ENCODE measurements around the gene TIAM1.
A peak's percentile ranks its signal among the peaks of the same experiment; 100 is the strongest.
"Not testable (repeated sequence)": the region's sequence is repeated elsewhere in the genome, so short reads cannot be mapped to it uniquely, and the experiment has no call there.

TIAM1 gene

DNA sequence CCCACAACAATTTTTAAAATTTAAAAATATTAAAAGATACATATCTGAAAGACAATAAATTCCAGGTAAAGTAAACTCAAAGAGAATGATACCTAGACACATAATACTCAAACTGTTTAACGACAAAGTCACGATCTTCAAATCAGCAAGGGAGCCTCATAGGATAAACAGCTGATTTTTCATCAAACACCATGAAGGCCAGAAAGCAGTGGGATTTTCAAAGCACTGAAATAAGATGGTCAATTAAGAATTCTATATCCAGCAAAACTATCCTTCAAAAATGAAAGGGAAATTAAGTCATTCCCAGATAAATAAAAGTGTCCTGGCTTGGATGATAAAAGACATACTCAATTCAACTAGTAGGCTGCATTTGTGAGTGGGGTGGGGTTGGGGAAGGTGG, 100.5 kb downstream of the TIAM1 start:
- no peak for DNase-seq

DNA sequence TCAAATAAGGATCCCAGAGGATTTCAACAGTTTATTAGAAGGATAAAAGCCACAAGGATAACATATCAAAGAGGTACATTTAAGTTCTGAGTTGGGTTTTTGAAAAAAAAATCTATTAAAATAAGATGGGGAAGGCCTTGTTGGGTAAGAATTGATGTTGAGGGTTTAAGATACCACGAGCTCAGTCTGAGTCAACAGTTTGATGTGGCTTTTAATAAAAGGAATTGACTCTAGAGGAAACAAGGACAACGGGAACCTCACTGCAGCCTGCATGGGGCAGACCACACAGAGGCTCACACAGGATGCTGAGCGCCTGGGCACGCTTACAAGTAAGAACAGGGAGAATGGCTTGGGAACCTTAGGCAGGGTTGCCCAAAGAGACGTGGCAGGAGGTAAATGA, 107.5 kb downstream of the TIAM1 start:
- no peak for DNase-seq

DNA sequence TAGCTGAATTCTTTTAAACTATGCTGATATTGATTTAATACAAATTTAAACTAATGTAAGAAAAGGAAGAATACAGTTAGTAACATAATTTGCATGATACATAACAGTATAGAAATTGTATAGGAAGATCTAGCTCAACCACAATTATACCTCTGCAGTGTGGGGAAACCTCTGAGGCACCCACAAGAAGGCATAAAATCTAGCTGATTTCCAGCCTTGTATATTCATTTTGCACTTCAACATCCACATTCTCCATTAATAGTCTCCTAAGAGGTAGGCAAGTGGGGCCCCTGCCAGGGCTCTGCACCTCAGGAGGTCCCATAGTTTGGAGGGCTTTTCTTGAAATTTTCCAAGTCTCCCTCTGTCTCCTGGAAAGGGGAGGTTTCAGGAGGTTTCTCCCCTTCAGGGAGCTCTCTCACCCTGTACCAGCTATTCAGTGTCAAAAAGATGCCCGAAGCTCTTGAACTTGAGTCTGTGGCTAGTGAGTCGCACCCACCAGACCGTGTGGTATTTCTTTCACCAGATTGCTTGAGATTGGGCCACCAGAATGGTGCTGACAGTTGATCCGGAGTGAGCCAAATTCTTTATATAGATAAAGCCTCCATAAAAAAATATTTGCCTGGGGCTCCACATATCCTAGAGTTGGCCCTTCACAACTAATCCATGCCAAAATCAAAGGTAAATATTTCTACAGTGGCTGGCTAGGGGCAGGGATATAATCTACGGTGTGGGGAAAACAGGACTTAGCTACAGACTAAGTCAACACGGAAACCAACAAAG, 108.2 kb downstream of the TIAM1 start:
- DNase-seq = no peak

DNA sequence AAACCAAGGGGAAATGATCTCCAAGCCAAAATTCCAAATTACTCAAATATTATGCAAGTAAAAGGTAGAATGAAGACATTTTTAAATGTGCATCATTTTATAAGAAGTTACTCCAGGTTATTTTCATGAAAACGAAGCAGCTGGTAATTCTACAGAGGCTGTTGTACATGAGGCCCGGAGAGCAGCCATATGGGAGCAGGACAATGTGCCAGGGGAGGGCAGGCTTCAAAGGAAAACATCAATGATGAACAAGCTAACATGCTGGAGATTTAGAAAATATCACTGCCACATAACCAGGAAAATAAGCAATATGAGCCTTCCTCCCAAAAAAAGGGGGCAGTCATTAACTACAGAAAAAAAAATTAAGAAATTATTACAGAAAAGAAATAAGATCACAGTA, 109.1 kb downstream of the TIAM1 start:
- no peak for DNase-seq

DNA sequence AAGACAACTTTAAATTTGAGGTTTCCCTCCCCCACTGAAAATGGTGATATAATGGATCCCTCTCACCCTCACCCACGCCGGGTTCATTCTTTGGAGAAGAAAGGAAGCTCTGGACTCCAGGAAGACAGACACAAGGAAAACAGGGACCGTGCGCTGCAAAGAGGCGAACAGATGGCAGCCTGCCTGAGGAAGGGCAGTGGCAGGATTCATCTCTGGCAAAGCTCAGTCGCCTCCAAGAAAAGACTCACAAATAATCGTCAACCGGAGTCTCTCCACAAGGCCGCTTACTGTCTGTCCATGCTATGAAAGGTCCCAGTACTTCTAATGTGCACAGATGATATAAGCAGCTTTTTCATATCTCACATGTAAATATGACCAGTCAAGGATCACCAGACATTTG, 110.3 kb downstream of the TIAM1 start:
- no peak for DNase-seq

DNA sequence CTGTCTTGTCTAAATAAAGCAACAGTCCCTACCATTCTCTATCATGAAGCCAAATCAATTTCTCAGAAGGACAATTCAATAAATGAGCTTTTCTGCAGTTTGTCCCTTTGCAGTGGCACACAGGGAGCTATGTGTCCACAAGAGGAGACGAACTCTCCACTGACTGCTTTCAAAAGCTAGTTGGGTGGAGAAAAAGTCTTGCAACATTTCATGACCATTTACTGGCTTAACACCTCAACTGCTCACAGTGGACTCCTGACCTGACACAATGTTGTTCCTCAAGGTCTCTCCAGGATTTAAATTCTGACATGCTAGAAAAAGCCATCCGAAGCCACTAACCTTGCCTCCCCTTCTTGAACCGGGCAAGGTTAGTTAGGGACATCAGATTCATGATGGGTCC, 111.7 kb downstream of the TIAM1 start:
- no peak for DNase-seq

DNA sequence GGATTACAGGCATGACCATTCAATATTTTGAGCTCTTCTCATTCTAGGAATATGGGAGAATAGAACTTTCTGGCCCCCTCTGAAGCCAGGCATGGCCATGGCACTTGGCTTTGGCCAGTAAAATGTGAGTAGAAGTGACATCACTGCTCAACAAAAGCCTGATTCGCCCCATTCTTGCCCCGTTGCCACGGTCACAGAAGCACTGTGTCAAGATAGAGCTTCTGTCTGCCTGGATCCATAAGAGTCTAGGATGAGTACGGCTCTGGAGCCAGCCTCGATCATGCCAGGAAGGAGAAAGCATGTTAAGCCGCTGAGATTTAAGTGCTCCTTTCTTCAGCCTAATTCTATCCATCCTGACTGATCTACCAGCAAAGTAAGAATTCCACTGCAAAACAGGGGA, 113.1 kb downstream of the TIAM1 start:
- no peak for DNase-seq

DNA sequence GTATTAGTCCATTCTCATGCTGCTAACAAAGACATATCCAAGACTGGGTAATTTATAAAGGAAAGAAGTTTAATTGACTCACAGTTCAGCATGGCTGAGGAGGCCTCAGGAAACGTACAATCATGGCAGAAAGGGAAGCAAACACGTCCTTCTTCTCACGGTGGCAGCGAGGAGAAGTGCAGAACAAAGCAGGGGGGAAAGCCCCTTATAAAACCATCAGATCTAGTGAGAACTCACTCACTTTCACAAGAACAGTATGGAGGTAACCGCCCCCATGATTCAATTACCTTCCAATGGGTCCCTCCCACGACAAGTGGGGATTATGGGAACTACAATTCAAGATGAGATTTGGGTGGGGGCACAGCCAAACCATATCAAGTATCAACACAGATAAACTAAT, 115.3 kb downstream of the TIAM1 start:
- not testable (repeated sequence) for DNase-seq

DNA sequence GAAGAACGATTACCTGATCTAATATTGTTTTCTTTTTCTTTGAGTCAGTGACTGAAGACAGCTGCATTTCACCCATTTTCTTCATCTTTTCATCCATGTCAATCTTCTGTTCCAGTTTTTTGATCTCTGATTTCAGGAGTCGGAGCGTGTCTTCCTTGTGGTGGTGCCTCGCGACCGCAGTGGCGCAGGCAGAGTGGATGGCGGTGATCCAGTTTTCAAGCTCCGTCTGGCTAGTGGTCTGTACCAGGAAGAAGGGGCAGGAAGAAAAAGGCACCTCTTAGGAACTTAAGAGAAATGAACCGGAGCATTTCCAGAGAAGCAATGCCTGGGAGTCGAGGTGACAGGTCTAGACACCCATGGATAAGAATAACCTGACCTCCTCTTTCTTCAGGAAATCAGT, 118.3 kb downstream of the TIAM1 start:
- DNase-seq = no peak

DNA sequence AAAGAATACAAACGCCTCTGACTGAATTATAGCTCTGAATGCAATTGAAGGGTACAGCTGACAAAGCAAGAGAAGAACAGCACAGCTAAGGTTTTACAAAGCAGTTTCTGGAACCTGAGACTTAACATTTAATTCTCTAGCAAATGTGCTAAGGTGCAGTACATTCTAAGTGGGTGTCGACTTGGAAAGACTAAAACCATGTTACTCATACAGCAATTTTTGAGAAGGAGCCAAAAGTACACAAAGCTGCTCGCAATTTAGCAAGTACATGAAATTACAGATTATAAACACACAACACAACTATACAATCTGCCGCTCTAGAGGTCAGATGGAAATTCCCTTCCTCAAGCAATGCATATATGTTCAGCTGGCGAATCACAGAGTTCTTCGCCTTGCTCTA, 121.9 kb downstream of the TIAM1 start:
- no peak for DNase-seq

DNA sequence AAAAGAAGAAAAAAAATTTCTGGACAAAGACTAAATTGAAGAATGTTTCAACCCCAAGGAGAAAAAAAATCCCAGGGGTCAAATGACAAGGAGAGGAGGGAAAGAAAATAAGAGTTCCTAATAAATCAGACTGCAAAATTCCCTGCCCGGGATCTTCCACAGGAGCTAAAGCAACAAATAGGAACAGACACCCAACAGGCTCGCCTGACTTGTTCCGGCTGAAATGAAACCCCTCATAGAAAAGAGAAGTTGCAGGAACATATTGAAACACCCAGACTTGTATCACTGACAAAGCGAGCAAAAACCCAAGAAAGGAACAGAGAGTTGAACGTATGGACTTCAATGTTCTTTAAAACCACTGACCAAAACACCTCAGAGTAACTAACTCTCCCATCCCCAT, 123.0 kb downstream of the TIAM1 start:
- no peak for DNase-seq

DNA sequence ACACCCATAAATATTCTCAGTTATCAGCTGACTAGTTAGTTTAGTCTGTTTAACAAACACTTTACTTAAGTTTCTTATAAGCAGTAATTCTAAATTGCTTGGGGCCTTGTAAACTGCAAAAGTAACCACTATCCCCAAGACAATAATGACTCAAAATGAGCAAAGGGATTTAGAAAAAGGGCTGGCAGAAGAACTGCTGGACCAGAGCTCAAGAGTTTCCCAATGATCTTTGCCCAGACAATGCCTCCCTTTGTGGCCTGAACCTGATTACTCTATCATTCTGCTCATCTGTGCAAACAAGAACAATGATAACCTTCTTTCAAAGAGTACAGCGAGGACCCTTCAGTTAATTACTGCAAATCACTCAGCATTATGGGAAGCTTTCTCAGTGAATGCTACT, 123.5 kb downstream of the TIAM1 start:
- DNase-seq = no peak

DNA sequence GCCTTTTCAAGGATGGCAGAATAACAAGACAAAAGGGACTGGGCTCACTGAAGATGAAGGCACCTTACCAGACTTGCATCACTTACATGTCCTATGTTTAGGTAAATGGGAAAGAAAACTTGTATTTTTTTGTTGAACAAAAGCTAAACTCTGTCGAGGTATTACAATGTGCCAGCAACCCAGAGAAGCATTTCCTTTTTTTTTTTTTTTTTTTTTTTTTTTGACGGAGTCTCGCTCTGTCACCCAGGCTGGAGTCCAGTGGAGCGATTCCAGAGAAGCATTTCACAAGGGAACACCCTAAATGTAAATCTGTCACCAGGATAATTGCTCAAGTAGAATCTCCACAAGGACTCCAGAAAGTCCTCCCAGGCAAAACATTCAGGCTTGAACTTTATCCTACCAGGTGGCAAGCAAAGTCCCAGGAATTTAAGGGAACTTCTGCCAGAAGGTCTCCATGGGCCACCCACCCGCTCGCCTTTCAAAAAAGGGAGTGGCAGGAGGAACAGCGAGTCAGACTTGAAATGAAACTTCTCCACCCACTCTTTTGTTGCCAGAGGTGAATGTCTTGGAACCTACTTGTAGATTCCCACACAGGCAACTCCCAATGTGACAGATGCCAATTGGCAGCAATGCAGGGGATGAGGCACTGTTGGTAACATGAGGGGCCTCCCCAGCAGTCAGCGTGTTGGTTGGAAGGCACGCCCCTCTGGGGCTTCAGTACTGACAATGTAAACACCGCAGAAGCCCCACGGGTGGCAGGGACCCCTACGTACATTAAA, 125.0 kb downstream of the TIAM1 start:
- no peak for DNase-seq

DNA sequence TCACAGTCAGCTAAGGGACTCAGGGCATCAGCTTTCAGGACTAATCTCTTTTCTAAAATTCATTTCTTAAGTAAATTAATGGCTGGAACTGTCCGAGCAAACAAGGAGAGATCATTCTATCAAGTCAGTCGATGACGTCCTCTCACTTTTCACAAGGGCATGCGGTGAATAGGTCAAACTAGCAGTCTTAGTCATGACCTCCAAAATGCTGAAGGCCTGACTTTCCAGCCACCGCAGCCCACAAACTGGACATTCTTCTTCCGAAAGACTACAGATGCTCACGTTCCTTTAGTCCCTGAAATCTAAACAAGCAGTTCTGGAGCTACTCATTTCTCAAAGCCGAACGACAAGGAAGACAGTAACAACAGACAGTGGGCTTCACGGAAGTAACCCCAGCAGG, 127.9 kb downstream of the TIAM1 start:
- DNase-seq = no peak

DNA sequence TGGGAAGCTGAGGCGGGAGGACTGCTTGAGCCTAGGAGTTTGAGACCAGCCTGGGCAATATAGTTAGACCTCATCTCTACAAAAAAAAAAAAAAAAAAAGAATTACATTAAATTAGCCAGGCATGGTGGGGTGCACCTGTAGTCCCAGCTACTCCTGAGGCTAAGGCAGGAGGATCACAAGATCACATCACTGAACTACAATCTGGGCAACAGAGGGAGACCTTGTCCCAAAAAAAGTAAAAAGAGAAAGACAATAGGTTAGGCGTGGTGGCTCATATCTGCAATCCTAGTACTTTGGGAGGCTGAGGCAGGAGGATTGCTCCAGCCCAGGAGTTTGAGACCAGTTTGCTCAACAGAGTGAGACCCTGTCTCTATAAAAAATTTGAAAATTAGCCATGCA, 130.3 kb downstream of the TIAM1 start:
- no peak for DNase-seq

DNA sequence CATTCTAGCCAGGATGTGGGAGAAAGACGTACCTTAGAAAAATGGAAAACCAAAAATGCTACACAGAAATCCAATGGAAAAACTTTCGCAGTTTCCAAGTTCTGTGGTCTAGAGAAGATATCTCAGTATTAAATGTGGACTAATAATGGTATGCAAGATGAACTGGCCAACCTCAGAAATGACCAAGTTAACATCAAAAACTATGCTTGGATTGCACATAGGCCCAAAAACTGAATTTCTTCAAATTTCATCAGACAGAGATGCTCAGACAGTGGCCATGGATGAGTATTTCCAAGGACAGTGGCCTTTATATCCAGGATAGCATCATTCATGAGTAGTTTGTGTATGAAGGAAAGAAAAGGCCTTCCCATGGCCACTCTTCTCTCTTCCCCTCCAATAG, 132.2 kb downstream of the TIAM1 start:
- DNase-seq = no peak

DNA sequence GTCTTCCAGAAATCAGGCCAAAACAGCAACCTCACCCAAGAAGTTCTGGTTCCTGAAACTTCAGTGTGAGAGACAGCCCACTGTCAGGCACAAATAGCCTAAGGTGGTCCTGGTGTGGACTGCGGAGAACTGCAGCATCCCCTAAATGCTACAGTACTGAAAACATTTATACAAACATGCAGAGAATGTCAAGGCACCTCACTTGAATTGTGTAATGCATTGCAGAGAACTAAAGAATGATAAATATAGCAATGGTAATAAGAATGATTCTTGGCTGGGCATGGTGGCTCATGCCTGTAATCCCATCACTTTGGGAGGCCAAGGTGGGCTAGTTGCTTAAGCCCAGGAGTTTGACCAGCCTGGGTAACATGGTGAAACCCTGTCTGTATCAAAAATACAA, 138.6 kb downstream of the TIAM1 start:
- DNase-seq = no peak

DNA sequence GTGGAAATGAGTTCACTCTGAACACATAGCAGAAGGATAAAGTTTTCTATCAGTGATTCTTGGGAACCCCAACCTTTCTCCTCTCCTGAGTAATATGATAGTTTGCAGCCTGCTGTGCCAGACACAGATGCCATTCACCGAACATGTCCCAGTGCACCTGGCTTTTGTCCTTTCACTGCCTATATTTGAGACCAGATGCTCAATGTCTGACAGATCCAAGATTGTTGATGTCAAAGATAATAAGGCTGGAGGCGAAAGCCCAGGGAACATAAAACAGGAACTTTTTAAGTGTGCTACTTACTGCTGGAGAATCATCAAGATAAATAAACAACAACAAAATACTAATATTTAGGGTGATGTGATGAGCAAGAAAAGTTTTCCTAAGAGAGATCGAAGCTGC, 139.3 kb downstream of the TIAM1 start:
- no peak for DNase-seq

DNA sequence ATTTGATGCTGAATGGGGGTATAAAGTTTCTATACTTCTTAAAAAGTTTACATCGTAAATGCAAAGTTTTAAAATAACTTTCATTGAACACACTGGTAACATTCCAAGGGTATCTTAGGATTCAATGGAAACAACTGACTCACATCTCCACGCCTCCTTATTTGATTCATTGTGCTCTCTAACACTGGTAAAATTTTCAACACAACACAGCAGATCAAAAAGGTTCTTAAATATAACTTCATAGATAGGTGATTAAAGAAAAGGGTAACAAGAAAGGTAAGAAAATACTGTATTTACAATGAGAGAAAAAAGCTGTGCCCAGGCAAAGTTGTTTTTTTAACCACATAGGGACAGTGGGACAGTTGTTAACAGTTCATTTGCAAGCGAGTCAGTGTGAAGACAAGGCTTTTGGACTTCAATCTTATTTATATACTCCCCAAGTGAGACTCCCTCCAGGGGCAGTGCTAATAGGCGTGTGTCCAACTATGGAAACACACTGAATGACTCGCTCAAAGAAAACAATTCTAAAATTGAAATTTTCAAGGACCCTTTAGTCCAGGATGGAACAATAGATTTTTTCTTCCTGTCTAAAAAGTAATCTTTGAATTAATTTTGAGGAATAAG, 140.5 kb downstream of the TIAM1 start:
- DNase-seq = no peak

DNA sequence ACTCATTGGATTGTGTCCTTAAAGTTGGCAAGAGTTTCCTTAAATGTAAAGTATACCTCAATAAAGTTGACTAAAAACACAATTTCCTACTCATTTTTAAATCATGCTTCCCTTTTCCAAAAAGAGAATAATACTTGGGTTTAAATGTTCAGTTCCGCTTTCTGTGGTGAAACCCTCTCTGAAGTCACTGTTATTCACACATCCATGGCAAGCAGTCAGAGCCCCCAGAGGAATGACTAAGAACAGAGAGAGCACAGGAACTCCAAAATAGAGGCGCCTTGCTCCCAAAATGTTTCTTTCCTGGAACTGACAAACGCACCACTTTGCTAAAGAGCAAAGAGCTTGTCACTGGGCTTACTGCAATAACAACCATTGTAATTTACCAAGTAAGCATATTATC, 142.5 kb downstream of the TIAM1 start:
- DNase-seq = no peak

DNA sequence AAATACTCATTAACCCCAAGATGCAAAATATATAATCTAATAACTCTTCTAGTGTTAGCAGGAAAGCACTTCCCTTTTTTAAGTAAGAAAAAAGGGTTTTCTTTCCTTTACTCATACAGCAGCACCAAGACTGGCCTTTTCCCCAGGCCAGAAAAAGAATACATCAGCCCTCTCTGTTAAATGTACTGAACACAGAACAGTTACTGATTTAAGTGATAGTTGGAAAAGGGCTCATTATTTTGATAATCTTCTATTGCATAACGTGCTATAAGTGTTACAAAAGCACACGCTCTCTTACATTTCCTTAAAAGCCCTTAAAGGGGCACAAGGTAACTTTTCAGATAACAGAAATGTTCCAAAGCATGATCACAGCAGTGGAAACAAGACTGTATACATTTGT, 142.9 kb downstream of the TIAM1 start:
- no peak for DNase-seq

DNA sequence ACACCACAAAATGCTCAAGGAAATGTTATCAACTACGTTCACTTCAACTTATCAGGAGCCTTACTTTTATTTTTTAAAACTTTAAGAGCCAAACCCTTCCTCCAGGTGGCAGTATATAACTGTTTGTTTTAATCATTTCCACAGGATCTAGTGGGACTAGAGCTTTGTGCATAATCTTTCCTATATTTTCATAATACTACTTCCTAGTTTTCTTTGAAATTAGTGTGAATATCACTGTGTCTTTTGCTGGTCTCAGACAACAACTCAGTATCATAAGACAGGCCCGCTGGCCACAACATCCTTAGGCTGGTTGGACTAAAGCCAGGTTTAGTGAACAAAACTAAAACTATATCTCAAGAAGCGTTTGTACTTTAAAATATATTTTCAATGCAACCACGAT, 145.5 kb downstream of the TIAM1 start:
- DNase-seq = peak; percentile 15

DNA sequence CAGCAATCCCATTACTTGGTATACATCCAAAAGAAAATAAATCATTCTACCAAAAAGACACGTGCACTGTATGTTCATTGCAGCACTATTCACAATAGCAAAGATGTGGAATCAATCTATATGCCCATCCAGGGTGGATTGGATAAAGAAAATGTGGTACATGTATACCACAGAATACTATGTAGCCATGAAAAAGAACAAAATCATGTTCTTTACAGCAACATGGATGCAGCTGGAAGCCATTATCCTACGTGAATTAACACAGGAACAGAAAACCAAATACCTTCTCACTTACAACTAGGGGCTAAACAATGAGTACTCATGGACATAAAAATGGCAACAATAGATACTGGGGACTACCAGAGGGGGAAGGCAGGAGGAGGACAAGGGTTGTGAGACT, 147.3 kb downstream of the TIAM1 start:
- DNase-seq = no peak

DNA sequence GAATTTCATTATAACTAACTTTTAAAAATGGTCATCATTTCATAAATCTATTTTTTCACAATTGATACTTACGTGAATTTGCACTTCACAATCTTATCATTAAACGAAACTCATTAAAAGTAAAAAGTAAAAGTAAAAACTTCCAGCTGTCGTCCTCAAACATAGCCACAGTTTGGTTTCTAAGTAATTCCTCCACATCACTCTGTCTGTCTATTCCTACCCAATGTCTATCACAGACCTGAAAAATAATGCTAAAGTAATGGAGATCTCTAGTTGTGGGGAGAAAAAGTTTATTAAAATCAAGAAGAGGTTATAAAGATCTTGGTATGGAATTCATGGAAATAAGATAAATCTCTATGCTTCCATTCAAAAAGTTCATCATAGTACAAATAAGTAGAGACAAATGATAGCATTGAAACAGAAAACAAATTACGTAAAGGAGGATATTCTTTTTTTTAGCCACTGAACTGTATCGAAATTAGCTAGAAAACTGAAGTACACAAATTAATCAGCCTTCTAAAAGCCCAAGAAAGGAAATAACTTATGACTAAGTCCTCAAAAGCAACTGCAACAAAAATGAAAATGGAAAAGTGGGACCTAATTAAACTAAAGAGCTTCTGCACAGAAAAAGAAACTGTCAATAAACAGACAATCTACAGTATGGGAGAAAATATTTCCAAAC, 148.6 kb downstream of the TIAM1 start:
- DNase-seq = no peak
